ENCODE data around the gene C14orf180. TPM values are rescaled to one million over a fixed set of nuclear protein-coding genes. Genes with fewer than 3 reads are reported as not detected.
A peak's percentile ranks its signal among the peaks of the same experiment; 100 is the strongest.

C14orf180 gene
- total RNA-seq, 6 experiments from 2014 or later = not detected

GRCh38 chr14:104600141-104600643, 20.6 kb downstream of the C14orf180 start:
- Mint-ChIP-seq H3K4me1 (ENCODE audit: low read depth) (no peaks in the 10 kb centered on the region), H3K27ac (no peak overlapping the region), H3K9me3 (no peaks in the 10 kb centered on the region), H3K27me3 (ENCODE audit: insufficient read depth) (peaks cover 29% of the 10 kb centered on the region), H3K4me3 (no peak overlapping the region), H3K36me3 (ENCODE audit: low read depth) (no peaks in the 10 kb centered on the region)
- no peak for TF ChIP-seq CTCF (IDR thresholded peaks at IDR 0.05)
- DNase-seq = peak; percentile 41

- no peaks in the 10 kb centered on the region for H3K9me3 Mint-ChIP-seq
- TF ChIP-seq CTCF (IDR thresholded peaks at IDR 0.05) = no peak
- H3K4me3 Mint-ChIP-seq = no peak overlapping the region
- no peak overlapping the region for H3K27ac Mint-ChIP-seq
- H3K36me3 Mint-ChIP-seq (ENCODE audit: low read depth) = no peaks in the 10 kb centered on the region
- H3K27me3 Mint-ChIP-seq (ENCODE audit: insufficient read depth) = peaks cover 33% of the 10 kb centered on the region
- DNase-seq = no peak
- H3K4me1 Mint-ChIP-seq (ENCODE audit: low read depth) = no peaks in the 10 kb centered on the region
These were observed 21.2 kb downstream of the C14orf180 start for GRCh38 chr14:104600805-104601204.

GRCh38 chr14:104601786-104602185, 22.2 kb downstream of the C14orf180 start:
- Mint-ChIP-seq H3K4me1 (ENCODE audit: low read depth) (no peaks in the 10 kb centered on the region), H3K27ac (no peak overlapping the region), H3K36me3 (ENCODE audit: low read depth) (no peaks in the 10 kb centered on the region), H3K4me3 (no peak overlapping the region), H3K9me3 (no peaks in the 10 kb centered on the region), H3K27me3 (ENCODE audit: insufficient read depth) (peaks cover 34% of the 10 kb centered on the region)
- peak; percentile 41 for DNase-seq
- TF ChIP-seq CTCF (IDR thresholded peaks at IDR 0.05) = no peak

GRCh38 chr14:104602315-104602932, 22.9 kb downstream of the C14orf180 start:
- H3K4me1 Mint-ChIP-seq (ENCODE audit: low read depth) = no peaks in the 10 kb centered on the region
- H3K27me3 Mint-ChIP-seq (ENCODE audit: insufficient read depth) = peaks cover 36% of the 10 kb centered on the region
- H3K27ac Mint-ChIP-seq = no peak overlapping the region
- H3K4me3 Mint-ChIP-seq = no peak overlapping the region
- no peaks in the 10 kb centered on the region for H3K36me3 Mint-ChIP-seq (ENCODE audit: low read depth)
- DNase-seq = no peak
- H3K9me3 Mint-ChIP-seq = no peaks in the 10 kb centered on the region
- no peak for TF ChIP-seq CTCF (IDR thresholded peaks at IDR 0.05)

GRCh38 chr14:104602933-104603325, 23.4 kb downstream of the C14orf180 start:
- H3K27me3 Mint-ChIP-seq (ENCODE audit: insufficient read depth) = peaks cover 39% of the 10 kb centered on the region
- no peaks in the 10 kb centered on the region for H3K9me3 Mint-ChIP-seq
- H3K4me1 Mint-ChIP-seq (ENCODE audit: low read depth) = no peaks in the 10 kb centered on the region
- H3K27ac Mint-ChIP-seq = no peak overlapping the region
- DNase-seq = no peak
- no peak for TF ChIP-seq CTCF (IDR thresholded peaks at IDR 0.05)
- no peak overlapping the region for H3K4me3 Mint-ChIP-seq
- no peaks in the 10 kb centered on the region for H3K36me3 Mint-ChIP-seq (ENCODE audit: low read depth)
